Left lobe of liver (tissue), 2 donors: ENCODE data around the gene CLDN14. TPM values are rescaled to one million over a fixed set of nuclear protein-coding genes. Genes with fewer than 3 reads are reported as not detected.
A peak's percentile ranks its signal among the peaks of the same experiment; 100 is the strongest.

Source experiments
- ATAC-seq: fragments of 200-7000 bp; cut with Tn5 transposase; one replicate; pipeline ENCODE4 v1.9.1; 2020; ENCODE audit warnings: mild to moderate bottlenecking, moderate library complexity
- DNase-seq: peaks from one replicate; pipeline ENCODE4 v3.0.0-alpha.2; 2020; ENCODE audit warnings: low spot score
- total RNA-seq: library from RNA; stranded (reverse); gene quantifications from one replicate; pipeline ENCODE4 v1.2.1, GENCODE V29; 2021
- donor health status: DM: no; HTN: no; CAD: no; lungs with moderate emphysema.
- donor health status: DM: no; HTN: yes; CAD: no.

Gene CLDN14
- total RNA-seq: 16.4 TPM

- ATAC-seq: peak; percentile 72
Measured at GRCh38 chr21:36479415-36480402, at the start of gene CLDN14. Gene CLDN14 (minus strand): TSS chr21:36480122. CDS start chr21:36461695, 18,427 bp downstream.

GRCh38 chr21:36528716-36529115 lies 48.8 kb upstream of the CLDN14 start:
- ATAC-seq (no peak), DNase-seq (no peak)

More at GRCh38 chr21:36479415-36480402, at the start of gene CLDN14:
- DNase-seq: peak; percentile 88

- ATAC-seq (no peak), DNase-seq (no peak)
Measured at GRCh38 chr21:36527317-36527716, 47.4 kb upstream of the CLDN14 start.

- ATAC-seq: no peak
Measured at GRCh38 chr21:36526104-36526503, 46.2 kb upstream of the CLDN14 start.

GRCh38 chr21:36524477-36524876 lies 44.6 kb upstream of the CLDN14 start:
- no peak for DNase-seq
- no peak for ATAC-seq

More at GRCh38 chr21:36526104-36526503, 46.2 kb upstream of the CLDN14 start:
- no peak for DNase-seq

GRCh38 chr21:36522219-36522808 lies 42.4 kb upstream of the CLDN14 start:
- no peak for ATAC-seq
- no peak for DNase-seq

- ATAC-seq (no peak), DNase-seq (no peak)
Measured at GRCh38 chr21:36518883-36519492, 39.1 kb upstream of the CLDN14 start.

GRCh38 chr21:36517366-36518075 lies 37.6 kb upstream of the CLDN14 start:
- ATAC-seq (no peak), DNase-seq (no peak)

GRCh38 chr21:36516281-36516680 lies 36.4 kb upstream of the CLDN14 start:
- DNase-seq: no peak
- no peak for ATAC-seq

GRCh38 chr21:36513430-36513829 lies 33.5 kb upstream of the CLDN14 start:
- ATAC-seq (no peak), DNase-seq (no peak)

- ATAC-seq (no peak), DNase-seq (no peak)
Measured at GRCh38 chr21:36512971-36513370, 33.0 kb upstream of the CLDN14 start.

- DNase-seq (no peak), ATAC-seq (no peak)
Measured at GRCh38 chr21:36511484-36512220, 31.7 kb upstream of the CLDN14 start.

- DNase-seq: no peak
- no peak for ATAC-seq
Measured at GRCh38 chr21:36510911-36511310, 31.0 kb upstream of the CLDN14 start.

- ATAC-seq: no peak
- no peak for DNase-seq
Measured at GRCh38 chr21:36509973-36510664, 30.2 kb upstream of the CLDN14 start.

- DNase-seq (no peak), ATAC-seq (no peak)
Measured at GRCh38 chr21:36508948-36509347, 29.0 kb upstream of the CLDN14 start.

- ATAC-seq: no peak
- no peak for DNase-seq
Measured at GRCh38 chr21:36507397-36508018, 27.6 kb upstream of the CLDN14 start.

- no peak for DNase-seq
- ATAC-seq: no peak
Measured at GRCh38 chr21:36506482-36506881, 26.6 kb upstream of the CLDN14 start.

GRCh38 chr21:36504067-36505058 lies 24.4 kb upstream of the CLDN14 start:
- ATAC-seq (peak; percentile 20), DNase-seq (no peak)
